Measurements from ENCODE around the gene GPR31. TPM values are rescaled to one million over a fixed set of nuclear protein-coding genes. Genes with fewer than 3 reads are reported as not detected.

Gene GPR31
- total RNA-seq, 1 experiment from 2014 or later = not detected

GRCh38 chr6:167127785-167128531 lies 29.8 kb downstream of the GPR31 start:
- Mint-ChIP-seq H3K27ac (ENCODE audit: unreplicated experiment) (no peak overlapping the region), H3K36me3 (ENCODE audit: insufficient read depth, unreplicated experiment) (no peaks in the 10 kb centered on the region), H3K4me3 (ENCODE audit: unreplicated experiment) (no peak overlapping the region), H3K9me3 (ENCODE audit: unreplicated experiment) (no peaks in the 10 kb centered on the region), H3K4me1 (ENCODE audit: low read depth, unreplicated experiment) (peaks cover 7% of the 10 kb centered on the region), H3K27me3 (ENCODE audit: insufficient read depth, unreplicated experiment) (no peaks in the 10 kb centered on the region)
- CTCF ChIA-PET = interaction anchor here (0.6 to 0.9 kb wide), 2 partner anchors 10 to 485 kb away, joined by 3 read pairs; no protein-coding TSS in a partner anchor
- TF ChIP-seq CTCF (IDR thresholded peaks at IDR 0.05; ENCODE audit: insufficient read depth in 1 of 2, low read depth in 1 of 2, low read length in 1 of 2, severe bottlenecking in 1 of 2, unreplicated experiment in 1 of 2) = no peak
- Histone ChIP-seq H3K36me3 (ENCODE audit: control insufficient read depth, insufficient read depth, low read length) (no peaks in the 10 kb centered on the region), H3K9me3 (no peaks in the 10 kb centered on the region), H3K27me3 (replicated peaks; ENCODE audit: control insufficient read depth, insufficient read depth, low read length) (no peaks in the 10 kb centered on the region), H3K4me1 (peaks cover 6% of the 10 kb centered on the region), H3K4me3 (ENCODE audit: low read depth, low read length) (no peak overlapping the region)
- no peak for DNase-seq
- intact Hi-C loops (cut with micrococcal nuclease; ENCODE audit: unreplicated experiment) = no loop called here
- no TSS peak for BruUV-seq (replicated peaks)
- POLR2A ChIA-PET = no interaction called here

GRCh38 chr6:167125855-167126349 lies 31.9 kb downstream of the GPR31 start:
- no peaks in the 10 kb centered on the region for H3K27me3 Mint-ChIP-seq (ENCODE audit: insufficient read depth, unreplicated experiment)
- intact Hi-C loops (cut with micrococcal nuclease; ENCODE audit: unreplicated experiment) = no loop called here
- H3K4me1 ChIP-seq = peaks cover 16% of the 10 kb centered on the region

GRCh38 chr6:167125410-167125809 lies 32.4 kb downstream of the GPR31 start:
- peaks cover 13% of the 10 kb centered on the region for H3K4me1 Mint-ChIP-seq (ENCODE audit: low read depth, unreplicated experiment)

More at GRCh38 chr6:167125855-167126349, 31.9 kb downstream of the GPR31 start:
- H3K9me3 Mint-ChIP-seq (ENCODE audit: unreplicated experiment) = no peaks in the 10 kb centered on the region
- H3K4me1 Mint-ChIP-seq (ENCODE audit: low read depth, unreplicated experiment) = peaks cover 13% of the 10 kb centered on the region
- ChIA-PET POLR2A (no interaction called here), CTCF (no interaction called here)
- H3K36me3 ChIP-seq (ENCODE audit: control insufficient read depth, insufficient read depth, low read length) = no peaks in the 10 kb centered on the region
- no peak overlapping the region for H3K4me3 ChIP-seq (ENCODE audit: low read depth, low read length)
- no TSS peak for BruUV-seq (replicated peaks)
- no peaks in the 10 kb centered on the region for H3K27me3 ChIP-seq (replicated peaks; ENCODE audit: control insufficient read depth, insufficient read depth, low read length)
- no peak for DNase-seq
- no peaks in the 10 kb centered on the region for H3K9me3 ChIP-seq
- no peak overlapping the region for H3K4me3 Mint-ChIP-seq (ENCODE audit: unreplicated experiment)
- no peak overlapping the region for H3K27ac Mint-ChIP-seq (ENCODE audit: unreplicated experiment)
- no peak for TF ChIP-seq CTCF (IDR thresholded peaks at IDR 0.05; ENCODE audit: insufficient read depth in 1 of 2, low read depth in 1 of 2, low read length in 1 of 2, severe bottlenecking in 1 of 2, unreplicated experiment in 1 of 2)
- no peaks in the 10 kb centered on the region for H3K36me3 Mint-ChIP-seq (ENCODE audit: insufficient read depth, unreplicated experiment)

More at GRCh38 chr6:167125410-167125809, 32.4 kb downstream of the GPR31 start:
- no peaks in the 10 kb centered on the region for H3K9me3 Mint-ChIP-seq (ENCODE audit: unreplicated experiment)
- no peak for DNase-seq
- TF ChIP-seq CTCF (IDR thresholded peaks at IDR 0.05; ENCODE audit: insufficient read depth in 1 of 2, low read depth in 1 of 2, low read length in 1 of 2, severe bottlenecking in 1 of 2, unreplicated experiment in 1 of 2) = no peak
- intact Hi-C loops (cut with micrococcal nuclease; ENCODE audit: unreplicated experiment) = no loop called here
- H3K4me3 ChIP-seq (ENCODE audit: low read depth, low read length) = no peak overlapping the region
- H3K27ac Mint-ChIP-seq (ENCODE audit: unreplicated experiment) = no peak overlapping the region
- no peaks in the 10 kb centered on the region for H3K9me3 ChIP-seq
- ChIA-PET CTCF (no interaction called here), POLR2A (no interaction called here)
- H3K36me3 Mint-ChIP-seq (ENCODE audit: insufficient read depth, unreplicated experiment) = no peaks in the 10 kb centered on the region
- H3K27me3 ChIP-seq (replicated peaks; ENCODE audit: control insufficient read depth, insufficient read depth, low read length) = no peaks in the 10 kb centered on the region
- BruUV-seq (replicated peaks) = no TSS peak
- H3K36me3 ChIP-seq (ENCODE audit: control insufficient read depth, insufficient read depth, low read length) = no peaks in the 10 kb centered on the region
- peaks cover 16% of the 10 kb centered on the region for H3K4me1 ChIP-seq
- no peak overlapping the region for H3K4me3 Mint-ChIP-seq (ENCODE audit: unreplicated experiment)
- no peaks in the 10 kb centered on the region for H3K27me3 Mint-ChIP-seq (ENCODE audit: insufficient read depth, unreplicated experiment)
